HG02623 (cell line): ENCODE data around the gene MT1X.

Experiments used
- ATAC-seq: cut with Tn5 transposase; IDR thresholded peaks from one replicate; pipeline ENCODE4 v1.9.1; 2021; ENCODE audit warnings: moderate library complexity; ENCODE audit not compliant: unreplicated experiment

MT1X gene

GRCh38 chr16:56675685-56676210, 6.5 kb upstream of the MT1X start:
- ATAC-seq, result no peak

GRCh38 chr16:56677474-56677873, 4.8 kb upstream of the MT1X start:
- no peak for ATAC-seq

GRCh38 chr16:56679078-56679730, 3.1 kb upstream of the MT1X start:
- no peak for ATAC-seq

GRCh38 chr16:56679818-56680217, 2.5 kb upstream of the MT1X start:
- ATAC-seq, result no peak

- no peak for ATAC-seq
Measured at GRCh38 chr16:56682703-56683397, 580 bp downstream of the MT1X start.

GRCh38 chr16:56683424-56684172, 1.3 kb downstream of the MT1X start:
- ATAC-seq, result no peak

- ATAC-seq, result no peak
Measured at GRCh38 chr16:56684256-56684925, 2.1 kb downstream of the MT1X start.

GRCh38 chr16:56684926-56685590, 2.8 kb downstream of the MT1X start:
- ATAC-seq, result no peak

- ATAC-seq, result no peak
Measured at GRCh38 chr16:56686758-56687157, 4.5 kb downstream of the MT1X start.

- ATAC-seq, result no peak
Measured at GRCh38 chr16:56688762-56689161, 6.5 kb downstream of the MT1X start.

GRCh38 chr16:56689171-56689570, 6.9 kb downstream of the MT1X start:
- no peak for ATAC-seq

GRCh38 chr16:56690420-56691122, 8.3 kb downstream of the MT1X start:
- no peak for ATAC-seq

GRCh38 chr16:56691885-56692284, 9.6 kb downstream of the MT1X start:
- ATAC-seq, result no peak

- ATAC-seq, result no peak
Measured at GRCh38 chr16:56695246-56695645, 13.0 kb downstream of the MT1X start.

- no peak for ATAC-seq
Measured at GRCh38 chr16:56697456-56698155, 15.3 kb downstream of the MT1X start.

GRCh38 chr16:56700195-56700594, 17.9 kb downstream of the MT1X start:
- ATAC-seq, result no peak

- ATAC-seq, result no peak
Measured at GRCh38 chr16:56700631-56701030, 18.4 kb downstream of the MT1X start.

- ATAC-seq, result no peak
Measured at GRCh38 chr16:56701534-56701933, 19.3 kb downstream of the MT1X start.

GRCh38 chr16:56702836-56703235, 20.6 kb downstream of the MT1X start:
- no peak for ATAC-seq
